ENCODE data around the gene RSPO3. TPM values are rescaled to one million over a fixed set of nuclear protein-coding genes. Genes with fewer than 3 reads are reported as not detected.

The RSPO3 gene
- total and polyA plus RNA-seq, 3 experiments from 2014 or later, result not detected

GRCh38 chr6:127100510-127101140 lies 17.8 kb upstream of the RSPO3 start:
- H3K9me3 Mint-ChIP-seq, result no peaks in the 10 kb centered on the region
- no peak overlapping the region for H3K27ac ChIP-seq (ENCODE audit: low read depth, low read length)
- CTCF ChIA-PET, result no interaction called here

DNA sequence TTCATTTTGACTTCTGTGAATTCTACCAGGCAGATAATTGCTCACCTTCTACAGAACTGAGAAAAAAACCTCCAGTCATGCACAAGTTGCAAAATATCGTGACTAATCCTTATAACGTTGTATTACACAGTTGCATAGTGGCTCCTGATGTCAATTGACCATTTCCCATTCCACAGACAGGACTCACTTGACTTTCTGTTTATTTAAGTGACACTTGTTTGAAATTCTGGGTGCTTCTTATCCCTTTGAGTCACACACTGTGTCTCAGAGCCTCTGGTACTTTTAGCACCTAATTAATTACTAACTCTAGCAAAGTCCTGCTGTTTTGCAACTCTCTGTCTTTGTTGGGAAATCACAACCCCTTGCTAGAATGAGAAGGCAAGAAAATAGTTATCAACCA lies 16.2 kb upstream of the RSPO3 start:
- Mint-ChIP-seq H3K36me3 (no peaks in the 10 kb centered on the region), H3K27ac (no peak overlapping the region), H3K27me3 (peaks cover 4 to 19% of the 10 kb centered on the region in 2 donors), H3K4me3 (no peak overlapping the region), H3K4me1 (no peaks in the 10 kb centered on the region), H3K9me3 (no peaks in the 10 kb centered on the region)
- Histone ChIP-seq H3K4me3 (ENCODE audit: low read length) (no peak overlapping the region), H3K27me3 (ENCODE audit: insufficient read depth, low read length, poor library complexity, severe bottlenecking) (no peaks in the 10 kb centered on the region), H3K9me3 (ENCODE audit: low read length) (no peaks in the 10 kb centered on the region), H3K36me3 (ENCODE audit: insufficient read depth, low read length) (no peaks in the 10 kb centered on the region), H3K27ac (ENCODE audit: low read depth, low read length) (no peak overlapping the region), H3K4me1 (ENCODE audit: insufficient read depth, low read length) (no peaks in the 10 kb centered on the region)
- no peak for DNase-seq
- CTCF ChIA-PET, result no interaction called here
- POLR2A ChIA-PET, result no interaction called here

More at GRCh38 chr6:127100510-127101140, 17.8 kb upstream of the RSPO3 start:
- no peaks in the 10 kb centered on the region for H3K4me1 ChIP-seq (ENCODE audit: insufficient read depth, low read length)
- Mint-ChIP-seq H3K27me3 (peaks cover 0 to 11% of the 10 kb centered on the region in 2 donors), H3K27ac (no peak overlapping the region), H3K36me3 (no peaks in the 10 kb centered on the region), H3K4me3 (no peak overlapping the region), H3K4me1 (no peaks in the 10 kb centered on the region)
- no peak overlapping the region for H3K4me3 ChIP-seq (ENCODE audit: low read length)
- POLR2A ChIA-PET, result no interaction called here
- no peaks in the 10 kb centered on the region for H3K36me3 ChIP-seq (ENCODE audit: insufficient read depth, low read length)
- no peaks in the 10 kb centered on the region for H3K9me3 ChIP-seq (ENCODE audit: low read length)
- no peak for DNase-seq
- no peaks in the 10 kb centered on the region for H3K27me3 ChIP-seq (ENCODE audit: insufficient read depth, low read length, poor library complexity, severe bottlenecking)

DNA sequence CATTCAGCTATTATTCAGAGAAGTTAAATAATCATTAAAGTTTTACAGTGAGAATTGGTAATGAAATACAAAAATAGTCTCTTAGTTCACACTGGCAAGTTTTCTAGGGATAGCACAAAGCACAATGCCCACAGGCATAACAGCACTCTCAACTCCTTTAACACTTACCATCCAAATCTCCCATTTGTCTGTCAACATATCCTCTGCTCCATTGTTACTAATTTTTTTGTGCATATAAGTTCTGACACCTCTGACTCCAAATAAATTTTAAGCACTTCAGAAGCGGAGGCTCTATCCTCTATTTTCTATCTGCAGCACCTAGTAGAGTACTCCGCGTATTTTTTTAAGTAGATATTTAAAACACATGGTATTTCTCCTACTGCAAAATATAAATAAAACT lies 15.6 kb upstream of the RSPO3 start:
- H3K4me1 Mint-ChIP-seq, result no peaks in the 10 kb centered on the region
- no peak overlapping the region for H3K4me3 Mint-ChIP-seq
- no peaks in the 10 kb centered on the region for H3K36me3 Mint-ChIP-seq
- H3K9me3 Mint-ChIP-seq, result no peaks in the 10 kb centered on the region
- Histone ChIP-seq H3K27ac (ENCODE audit: low read depth, low read length) (no peak overlapping the region), H3K36me3 (ENCODE audit: insufficient read depth, low read length) (no peaks in the 10 kb centered on the region), H3K4me3 (ENCODE audit: low read length) (no peak overlapping the region), H3K27me3 (ENCODE audit: insufficient read depth, low read length, poor library complexity, severe bottlenecking) (no peaks in the 10 kb centered on the region), H3K9me3 (ENCODE audit: low read length) (no peaks in the 10 kb centered on the region), H3K4me1 (ENCODE audit: insufficient read depth, low read length) (no peaks in the 10 kb centered on the region)
- CTCF ChIA-PET, result no interaction called here
- no peak for DNase-seq
- POLR2A ChIA-PET, result no interaction called here
- no peak overlapping the region for H3K27ac Mint-ChIP-seq
- H3K27me3 Mint-ChIP-seq, result peaks cover 7 to 22% of the 10 kb centered on the region in 2 donors

GRCh38 chr6:127103482-127103881 lies 15.0 kb upstream of the RSPO3 start:
- DNase-seq, result no peak
- Histone ChIP-seq H3K27ac (ENCODE audit: low read depth, low read length) (no peak overlapping the region), H3K36me3 (ENCODE audit: insufficient read depth, low read length) (no peaks in the 10 kb centered on the region), H3K9me3 (ENCODE audit: low read length) (no peaks in the 10 kb centered on the region), H3K27me3 (ENCODE audit: insufficient read depth, low read length, poor library complexity, severe bottlenecking) (no peaks in the 10 kb centered on the region), H3K4me1 (ENCODE audit: insufficient read depth, low read length) (no peaks in the 10 kb centered on the region), H3K4me3 (ENCODE audit: low read length) (no peak overlapping the region)
- H3K36me3 Mint-ChIP-seq, result no peaks in the 10 kb centered on the region
- H3K4me1 Mint-ChIP-seq, result no peaks in the 10 kb centered on the region
- H3K4me3 Mint-ChIP-seq, result no peak overlapping the region
- H3K9me3 Mint-ChIP-seq, result no peaks in the 10 kb centered on the region
- ChIA-PET POLR2A (no interaction called here), CTCF (no interaction called here)
- no peak overlapping the region for H3K27ac Mint-ChIP-seq
- peaks cover 7 to 24% of the 10 kb centered on the region in 2 donors for H3K27me3 Mint-ChIP-seq

- Mint-ChIP-seq H3K27me3 (peaks cover 9 to 24% of the 10 kb centered on the region in 2 donors), H3K4me3 (no peak overlapping the region), H3K27ac (no peak overlapping the region), H3K9me3 (no peaks in the 10 kb centered on the region), H3K4me1 (no peaks in the 10 kb centered on the region), H3K36me3 (no peaks in the 10 kb centered on the region)
- no peaks in the 10 kb centered on the region for H3K27me3 ChIP-seq (ENCODE audit: insufficient read depth, low read length, poor library complexity, severe bottlenecking)
- H3K27ac ChIP-seq (ENCODE audit: low read depth, low read length), result no peak overlapping the region
- DNase-seq, result no peak
- ChIA-PET CTCF (no interaction called here), POLR2A (no interaction called here)
- no peaks in the 10 kb centered on the region for H3K9me3 ChIP-seq (ENCODE audit: low read length)
- H3K4me1 ChIP-seq (ENCODE audit: insufficient read depth, low read length), result no peaks in the 10 kb centered on the region
- H3K4me3 ChIP-seq (ENCODE audit: low read length), result no peak overlapping the region
- H3K36me3 ChIP-seq (ENCODE audit: insufficient read depth, low read length), result no peaks in the 10 kb centered on the region
These were observed 10.6 kb upstream of the RSPO3 start for GRCh38 chr6:127107916-127108315.

DNA sequence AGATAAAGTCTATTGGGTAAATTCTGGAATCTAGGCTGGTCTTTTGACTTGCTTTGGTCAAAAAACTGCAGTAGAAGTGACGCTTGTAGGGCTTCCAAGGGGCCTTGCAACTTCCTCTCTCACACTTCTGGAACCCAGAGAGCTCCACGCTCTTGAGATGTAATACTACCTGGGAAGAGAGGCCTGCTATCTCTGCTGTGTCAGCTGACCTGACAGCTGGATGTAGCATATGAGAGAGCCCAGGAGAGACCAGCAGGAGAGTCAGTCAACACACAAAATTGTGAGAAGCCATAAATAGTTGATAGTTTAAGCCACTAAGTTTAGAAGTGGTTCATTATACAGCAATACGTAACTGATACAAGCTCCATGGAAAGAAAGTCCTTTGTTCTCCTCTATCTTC lies 7.8 kb upstream of the RSPO3 start:
- no peaks in the 10 kb centered on the region for H3K4me1 ChIP-seq (ENCODE audit: insufficient read depth, low read length)
- Mint-ChIP-seq H3K4me3 (no peak overlapping the region), H3K4me1 (no peaks in the 10 kb centered on the region), H3K9me3 (no peaks in the 10 kb centered on the region), H3K27me3 (peaks cover 11 to 36% of the 10 kb centered on the region in 2 donors), H3K27ac (no peak overlapping the region), H3K36me3 (no peaks in the 10 kb centered on the region)
- no peak for DNase-seq
- H3K27ac ChIP-seq (ENCODE audit: low read depth, low read length), result no peak overlapping the region
- no peaks in the 10 kb centered on the region for H3K27me3 ChIP-seq (ENCODE audit: insufficient read depth, low read length, poor library complexity, severe bottlenecking)
- H3K36me3 ChIP-seq (ENCODE audit: insufficient read depth, low read length), result no peaks in the 10 kb centered on the region
- ChIA-PET POLR2A (no interaction called here), CTCF (no interaction called here)
- H3K4me3 ChIP-seq (ENCODE audit: low read length), result no peak overlapping the region
- H3K9me3 ChIP-seq (ENCODE audit: low read length), result no peaks in the 10 kb centered on the region

DNA sequence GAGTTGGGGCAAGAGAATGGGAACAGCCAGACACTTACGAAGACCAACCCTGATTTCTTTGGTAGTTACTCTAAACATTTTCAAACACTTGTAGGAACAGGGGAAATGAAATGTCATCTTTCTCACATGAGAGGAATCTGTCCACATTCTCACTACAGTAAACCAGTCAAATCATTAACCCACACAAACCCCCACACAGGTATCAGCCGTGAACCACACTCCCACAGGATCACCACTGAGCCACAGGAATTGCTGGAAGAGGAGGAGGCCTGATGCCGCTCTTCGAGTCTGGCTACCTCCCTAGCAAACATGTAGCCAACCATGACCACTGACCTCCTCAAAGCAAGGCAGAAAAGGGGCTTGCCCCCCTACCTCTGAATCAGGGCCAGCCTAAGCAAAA lies 6.9 kb upstream of the RSPO3 start:
- Histone ChIP-seq H3K27ac (ENCODE audit: low read depth, low read length) (no peak overlapping the region), H3K36me3 (ENCODE audit: insufficient read depth, low read length) (no peaks in the 10 kb centered on the region), H3K4me1 (ENCODE audit: insufficient read depth, low read length) (no peaks in the 10 kb centered on the region), H3K4me3 (ENCODE audit: low read length) (no peak overlapping the region), H3K27me3 (ENCODE audit: insufficient read depth, low read length, poor library complexity, severe bottlenecking) (no peaks in the 10 kb centered on the region), H3K9me3 (ENCODE audit: low read length) (no peaks in the 10 kb centered on the region)
- Mint-ChIP-seq H3K9me3 (no peaks in the 10 kb centered on the region), H3K27me3 (peaks cover 13 to 42% of the 10 kb centered on the region in 2 donors), H3K27ac (no peak overlapping the region), H3K4me1 (no peaks in the 10 kb centered on the region), H3K36me3 (no peaks in the 10 kb centered on the region), H3K4me3 (no peak overlapping the region)
- ChIA-PET CTCF (no interaction called here), POLR2A (no interaction called here)
- DNase-seq, result no peak

DNA sequence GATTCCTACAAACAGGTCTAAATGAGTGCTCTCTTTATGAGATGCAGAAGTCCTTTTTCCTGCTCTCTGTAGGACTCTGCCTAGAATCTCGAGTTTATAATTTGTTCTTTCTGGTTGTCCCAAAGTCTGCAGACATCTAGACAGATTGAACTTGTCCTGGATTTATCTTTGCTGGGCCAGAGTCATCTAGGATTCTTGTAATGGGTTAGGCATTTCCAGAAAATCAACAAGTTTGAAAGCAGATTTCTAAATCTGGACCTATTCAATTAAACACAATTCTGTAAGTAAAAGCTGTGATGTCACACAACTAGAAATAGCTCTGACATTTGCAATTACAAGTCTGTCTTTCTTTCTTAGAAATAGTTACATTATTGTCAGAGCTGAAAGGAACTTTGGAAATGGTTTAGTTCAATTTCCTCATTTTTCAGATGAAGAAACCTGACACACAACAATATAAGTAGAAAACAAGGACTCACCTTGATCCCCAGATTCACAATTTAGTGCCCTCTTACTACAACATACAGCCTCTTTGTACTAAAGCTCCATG lies 4.2 kb upstream of the RSPO3 start:
- POLR2A ChIA-PET, result no interaction called here
- Mint-ChIP-seq H3K27ac (no peak overlapping the region), H3K27me3 (peaks cover 21 to 52% of the 10 kb centered on the region in 2 donors), H3K4me1 (peaks cover 8 to 14% (median 12%) of the 10 kb centered on the region in 3 donors), H3K9me3 (no peaks in the 10 kb centered on the region), H3K4me3 (no peak overlapping the region), H3K36me3 (no peaks in the 10 kb centered on the region)
- Histone ChIP-seq H3K27ac (ENCODE audit: low read depth, low read length) (no peak overlapping the region), H3K4me1 (ENCODE audit: insufficient read depth, low read length) (no peaks in the 10 kb centered on the region), H3K36me3 (ENCODE audit: insufficient read depth, low read length) (no peaks in the 10 kb centered on the region), H3K27me3 (ENCODE audit: insufficient read depth, low read length, poor library complexity, severe bottlenecking) (peaks cover 3% of the 10 kb centered on the region), H3K9me3 (ENCODE audit: low read length) (no peaks in the 10 kb centered on the region), H3K4me3 (ENCODE audit: low read length) (no peak overlapping the region)
- no peak for DNase-seq
- CTCF ChIA-PET, result no interaction called here

All from CD8-positive, alpha-beta memory T cell (primary cell).